Spleen (tissue), 11 donors: Measurements from ENCODE around the gene SPINT2. TPM values are rescaled to one million over a fixed set of nuclear protein-coding genes. Genes with fewer than 3 reads are reported as not detected.
A peak's percentile ranks its signal among the peaks of the same experiment; 100 is the strongest.

Experiments used
- DNase-seq: peaks from one replicate; pipeline ENCODE4 v3.0.0-alpha.2; 2020
- H3K27ac ChIP-seq, 8 donors: fragments of 200-600 bp; sonication (generic) in 7 of 8; 1 replicate in 4 of 8; 2 replicates in 4 of 8; pipeline versions ENCODE4 v1.5.0 to v1.8.0; 2016 to 2021; ENCODE audit warnings: inconsistent platforms in 4 of 8, mild to moderate bottlenecking in 4 of 8, moderate library complexity in 1 of 8
- H3K27me3 ChIP-seq, 7 donors: fragments of 200-600 bp; sonication (generic) in 6 of 7; replicated peaks in 1 of 7; 1 replicate in 4 of 7; 2 replicates in 3 of 7; pipeline versions ENCODE4 v1.5.0 to v1.8.0; 2016 to 2021; ENCODE audit warnings: inconsistent platforms in 3 of 7, mild to moderate bottlenecking in 1 of 7
- H3K36me3 ChIP-seq, 6 donors: fragments of 200-600 bp; sonication (generic) in 5 of 6; 1 replicate in 4 of 6; 2 replicates in 2 of 6; pipeline versions ENCODE4 v1.5.0 to v1.8.0; 2016 to 2021; ENCODE audit warnings: inconsistent platforms in 2 of 6
- H3K4me1 ChIP-seq, 6 donors: fragments of 200-600 bp; sonication (generic) in 5 of 6; 1 replicate in 3 of 6; 2 replicates in 3 of 6; pipeline versions ENCODE4 v1.5.0 to v1.8.0; 2016 to 2021; ENCODE audit warnings: inconsistent platforms in 3 of 6
- H3K4me3 ChIP-seq, 8 donors: fragments of 200-600 bp; sonication (generic) in 7 of 8; 1 replicate in 4 of 8; 2 replicates in 4 of 8; pipeline versions ENCODE4 v1.5.0 to v1.8.0; 2016 to 2021; ENCODE audit warnings: inconsistent platforms in 4 of 8, mild to moderate bottlenecking in 4 of 8, moderate library complexity in 2 of 8
- H3K9me3 ChIP-seq, 8 donors: fragments of 200-600 bp; sonication (generic) in 7 of 8; 1 replicate in 4 of 8; 2 replicates in 4 of 8; pipeline versions ENCODE4 v1.5.0 to v1.8.0; 2016 to 2021; ENCODE audit warnings: inconsistent platforms in 4 of 8
- CTCF ChIP-seq, 11 experiments: fragments of 200-600 bp in 7 of 11; fragments of 450-650 bp in 4 of 11; sonication (generic) in 4 of 11; IDR thresholded peaks in 8 of 11; conservative IDR thresholded peaks in 3 of 11; 1 replicate in 7 of 11; 2 replicates in 4 of 11; pipeline versions ENCODE4 v1.4.0 to v1.8.0; 2016 to 2021; ENCODE audit warnings: antibody characterized with exemption in 11 of 11, inconsistent platforms in 4 of 11, mild to moderate bottlenecking in 1 of 11
- POLR2A ChIP-seq, 3 donors: fragments of 450-650 bp; IDR thresholded peaks; one replicate each; pipeline ENCODE4 v1.5.1; 2017; ENCODE audit warnings: antibody characterized with exemption in 3 of 3, mild to moderate bottlenecking in 1 of 3
- POLR2AphosphoS5 ChIP-seq, 3 donors: sonication (generic); formaldehyde crosslinking; IDR thresholded peaks; one replicate each; pipeline ENCODE4 v1.5.1; 2017; ENCODE audit warnings: antibody characterized with exemption in 3 of 3
- WGBS, 5 donors: extraction: QIAGEN DNeasy Blood & Tissue Kit in 3 of 5; methylation state at CpG; one replicate each; pipeline versions ENCODE4 v1.1.5 to v1.1.7; 2013 to 2018; 5-methylcytosine and 5-hydroxymethylcytosine counted together
- intact Hi-C: fragments of 100-400 bp; cut with DNase I; formaldehyde crosslinking; loops from one replicate; pipeline ENCODE4 v1.15.0; 2023; ENCODE audit warnings: low total_unique reads
- polyA plus RNA-seq, 3 donors: library from polyadenylated mRNA; stranded (reverse); fragments of 200-250 nt; gene quantifications; one replicate each; pipeline ENCODE4 v1.2.1, GENCODE V29; 2013
- total RNA-seq, 7 donors: library from RNA; depleted of rRNA in 3 of 7; stranded (reverse); fragments of >200 nt in 3 of 7; fragmentation: NEBNext Ultra II Directional in 4 of 7; extraction: Animal tissue kit (Norgen Biotek cat#: 25700) in 4 of 7; gene quantifications; one replicate each; pipeline versions ENCODE4 v1.1.0 to v1.2.1, GENCODE V29; 2016 to 2021
- donor health status: healthy with polysubstance abuse.
- donor health status: DM: no; HTN: no; CAD: no; lungs with moderate emphysema.
- donor health status: DM: no; HTN: no; CAD: no.
- donor health status: Bipolar disorder and iron deficiency.
- donor health status: healthy.
- donor health status: DM: no; HTN: no; CAD: no.
- donor health status: DM: yes; HTN: yes; CAD: no.

Gene SPINT2
- total and polyA plus RNA-seq, 10 donors = 41.2 to 87.8 (median 64.4) TPM

GRCh38 chr19:38248421-38248820, 16.0 kb upstream of the SPINT2 start:
- peaks cover 0 to 13% (median 0%) of the 10 kb centered on the region in 7 donors for H3K27me3 ChIP-seq
- no peak for TF ChIP-seq POLR2A (IDR thresholded peaks at IDR 0.05)
- peaks cover 9 to 97% (median 45%) of the 10 kb centered on the region in 6 donors for H3K4me1 ChIP-seq
- H3K4me3 ChIP-seq = no peak overlapping the region
- intact Hi-C loops = no loop called here
- DNase-seq = no peak
- peak overlapping the region in 5 of 8 donors; percentile 13 to 47 (median 24) for H3K27ac ChIP-seq
- 76 to 90% (median 86%) methylated on average over 6 to 7 of the region's 7 CpGs for WGBS, 5 donors
- no peaks in the 10 kb centered on the region for H3K36me3 ChIP-seq
- H3K9me3 ChIP-seq = no peaks in the 10 kb centered on the region

- intact Hi-C loops = no loop called here
Measured at GRCh38 chr19:38250428-38250820, 13.9 kb upstream of the SPINT2 start.

GRCh38 chr19:38250821-38251563, 13.4 kb upstream of the SPINT2 start:
- peak overlapping the region; percentile 42 to 91 (median 82) for H3K27ac ChIP-seq
- peaks cover 9 to 97% (median 50%) of the 10 kb centered on the region in 6 donors for H3K4me1 ChIP-seq
- H3K4me3 ChIP-seq = peak overlapping the region in 4 of 8 donors; percentile 30 to 72 (median 61)
- TF ChIP-seq POLR2AphosphoS5 (IDR thresholded peaks at IDR 0.05) (peak; percentile 11 to 80 (median 66)), POLR2A (IDR thresholded peaks at IDR 0.05) (no peak)
- intact Hi-C loops = no loop called here
- H3K27me3 ChIP-seq = peaks cover 0 to 26% (median 2%) of the 10 kb centered on the region in 7 donors
- H3K36me3 ChIP-seq = no peaks in the 10 kb centered on the region
- DNase-seq = peak; percentile 84
- H3K9me3 ChIP-seq = no peaks in the 10 kb centered on the region
- 51 to 85% (median 63%) methylated on average over 18 of the region's 18 CpGs for whole genome bisulfite sequencing, 5 donors

More at GRCh38 chr19:38250428-38250820, 13.9 kb upstream of the SPINT2 start:
- H3K36me3 ChIP-seq = no peaks in the 10 kb centered on the region
- no peak for DNase-seq
- TF ChIP-seq CTCF (IDR thresholded peaks at IDR 0.05 in 8 of 11, conservative IDR thresholded peaks at IDR 0.05 in 3 of 11) (no peak), POLR2AphosphoS5 (IDR thresholded peaks at IDR 0.05) (no peak), POLR2A (IDR thresholded peaks at IDR 0.05) (no peak)
- H3K27ac ChIP-seq = peak overlapping the region in 6 of 8 donors; percentile 29 to 91 (median 84)
- H3K27me3 ChIP-seq = peaks cover 0 to 21% (median 0%) of the 10 kb centered on the region in 7 donors
- peaks cover 9 to 97% (median 48%) of the 10 kb centered on the region in 6 donors for H3K4me1 ChIP-seq
- H3K4me3 ChIP-seq = peak overlapping the region in 1 of 8 donors; percentile 69
- no peaks in the 10 kb centered on the region for H3K9me3 ChIP-seq

GRCh38 chr19:38251564-38252051, 12.8 kb upstream of the SPINT2 start:
- 20 to 25% (median 20%) methylated on average over 10 of the region's 10 CpGs for WGBS, 5 donors
- DNase-seq = no peak
- Histone ChIP-seq H3K27ac (peak overlapping the region; percentile 42 to 91 (median 82)), H3K4me1 (peaks cover 9 to 97% (median 56%) of the 10 kb centered on the region in 6 donors), H3K36me3 (no peaks in the 10 kb centered on the region), H3K27me3 (peaks cover 0 to 32% (median 8%) of the 10 kb centered on the region in 7 donors), H3K4me3 (peak overlapping the region in 5 of 8 donors; percentile 4 to 72 (median 53)), H3K9me3 (no peaks in the 10 kb centered on the region)
- intact Hi-C loops = no loop called here
- TF ChIP-seq POLR2A (IDR thresholded peaks at IDR 0.05) = peak in 1 of 3 donors; percentile 3
- peak; percentile 47 to 74 (median 73) for TF ChIP-seq POLR2AphosphoS5 (IDR thresholded peaks at IDR 0.05)
- no peak for TF ChIP-seq CTCF (IDR thresholded peaks at IDR 0.05 in 8 of 11, conservative IDR thresholded peaks at IDR 0.05 in 3 of 11)

- H3K4me3 ChIP-seq = peak overlapping the region in 6 of 8 donors; percentile 11 to 72 (median 42)
- H3K9me3 ChIP-seq = no peaks in the 10 kb centered on the region
- no peaks in the 10 kb centered on the region for H3K36me3 ChIP-seq
- H3K27ac ChIP-seq = peak overlapping the region; percentile 42 to 91 (median 82)
- no peak for DNase-seq
- intact Hi-C loops = no loop called here
- whole genome bisulfite sequencing, 5 donors = 67 to 92% (median 82%) methylated on average over 3 to 5 of the region's 5 CpGs
- H3K4me1 ChIP-seq = peaks cover 9 to 96% (median 58%) of the 10 kb centered on the region in 6 donors
- H3K27me3 ChIP-seq = peaks cover 0 to 40% (median 12%) of the 10 kb centered on the region in 7 donors
- TF ChIP-seq CTCF (IDR thresholded peaks at IDR 0.05 in 8 of 11, conservative IDR thresholded peaks at IDR 0.05 in 3 of 11) (no peak), POLR2A (IDR thresholded peaks at IDR 0.05) (no peak), POLR2AphosphoS5 (IDR thresholded peaks at IDR 0.05) (no peak)
Measured at GRCh38 chr19:38252385-38252784, 12.0 kb upstream of the SPINT2 start.
